Midbrain (tissue), 1 donor: ENCODE data around the gene AJM1.
"Not testable (repeated sequence)": the region's sequence is repeated elsewhere in the genome, so short reads cannot be mapped to it uniquely, and the experiment has no call there.

Source experiments
- DNase-seq: peaks from one replicate; lab custom pipeline; 2025; lab: John Stamatoyannopoulos, UW

Gene AJM1

DNA sequence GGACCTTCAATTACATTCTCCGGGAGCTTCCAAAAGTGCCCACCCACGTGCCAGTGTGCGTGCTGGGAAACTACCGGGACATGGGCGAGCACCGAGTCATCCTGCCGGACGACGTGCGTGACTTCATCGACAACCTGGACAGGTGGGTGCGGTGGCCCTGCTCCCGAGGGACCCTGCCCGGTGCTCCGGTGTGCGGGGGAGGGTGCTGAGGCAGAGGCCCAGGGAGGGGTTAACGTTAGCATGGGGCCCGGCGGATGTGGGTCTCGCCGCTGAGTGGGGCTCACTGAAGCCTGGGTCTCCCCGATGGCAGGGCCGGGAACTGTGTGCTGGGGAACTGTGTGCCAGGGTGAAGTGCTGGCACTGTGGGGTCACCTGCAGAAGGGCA is 10.6 kb upstream of the AJM1 start:
- DNase-seq, result no peak

DNA sequence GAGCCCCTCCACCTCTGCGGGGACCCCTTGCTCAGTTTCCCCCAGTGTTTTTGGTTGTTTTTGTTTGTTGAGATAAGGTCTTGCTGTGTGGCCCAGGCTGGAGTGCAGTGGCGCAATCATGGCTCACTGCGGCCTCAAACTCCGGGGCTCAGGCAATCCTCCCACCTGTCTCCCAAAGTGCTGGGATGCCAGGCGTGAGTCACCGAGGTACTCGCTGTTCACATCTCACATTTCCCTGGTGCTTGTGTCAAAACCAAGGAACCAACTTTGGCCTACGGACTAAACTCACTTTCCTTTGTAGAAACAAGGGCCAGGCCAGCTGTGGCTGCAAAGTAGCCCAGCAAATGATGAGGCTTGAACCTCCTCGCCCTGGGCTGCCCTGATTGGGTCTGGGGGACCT is 9.7 kb upstream of the AJM1 start:
- DNase-seq, result no peak

GRCh38 chr9:136833381-136834048 is 8.8 kb upstream of the AJM1 start:
- DNase-seq, result not testable (repeated sequence)

DNA sequence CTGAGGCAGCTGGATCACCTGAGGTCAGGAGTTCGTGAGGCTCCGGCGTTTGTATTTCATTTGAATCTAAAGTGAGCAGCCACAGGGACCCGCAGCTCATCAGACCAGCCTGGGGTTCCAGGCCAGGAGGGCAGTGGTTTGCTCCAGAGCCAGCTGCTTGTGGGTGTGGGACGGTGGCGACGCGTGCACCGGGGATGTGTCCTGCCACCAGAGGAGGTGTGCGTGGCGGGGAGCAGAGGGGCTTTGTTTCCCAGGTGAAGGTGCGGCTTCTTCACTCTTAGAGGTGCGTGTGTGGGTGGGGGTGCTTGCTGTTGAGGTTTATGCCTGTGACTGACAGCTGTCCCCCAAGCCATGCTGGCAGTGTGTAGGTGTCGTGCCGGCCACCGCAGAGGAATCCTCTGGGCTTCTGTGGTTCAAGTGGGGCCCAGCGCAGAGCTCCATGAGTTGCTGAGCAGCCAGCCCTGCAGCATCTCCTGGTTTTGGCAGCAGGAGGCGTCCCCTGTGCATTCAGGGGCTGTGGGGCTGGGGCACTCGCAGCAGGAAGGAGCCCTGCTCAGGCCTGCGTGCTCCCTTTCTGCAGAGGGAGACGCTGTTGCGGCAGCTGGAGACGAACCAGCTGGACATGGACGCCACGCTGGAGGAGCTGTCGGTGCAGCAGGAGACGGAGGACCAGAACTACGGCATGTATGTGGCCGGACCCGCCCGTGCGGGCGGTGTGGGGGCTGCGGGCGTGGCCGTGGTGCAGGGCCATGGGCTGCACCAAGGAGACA is 6.9 kb upstream of the AJM1 start:
- DNase-seq, result no peak

DNA sequence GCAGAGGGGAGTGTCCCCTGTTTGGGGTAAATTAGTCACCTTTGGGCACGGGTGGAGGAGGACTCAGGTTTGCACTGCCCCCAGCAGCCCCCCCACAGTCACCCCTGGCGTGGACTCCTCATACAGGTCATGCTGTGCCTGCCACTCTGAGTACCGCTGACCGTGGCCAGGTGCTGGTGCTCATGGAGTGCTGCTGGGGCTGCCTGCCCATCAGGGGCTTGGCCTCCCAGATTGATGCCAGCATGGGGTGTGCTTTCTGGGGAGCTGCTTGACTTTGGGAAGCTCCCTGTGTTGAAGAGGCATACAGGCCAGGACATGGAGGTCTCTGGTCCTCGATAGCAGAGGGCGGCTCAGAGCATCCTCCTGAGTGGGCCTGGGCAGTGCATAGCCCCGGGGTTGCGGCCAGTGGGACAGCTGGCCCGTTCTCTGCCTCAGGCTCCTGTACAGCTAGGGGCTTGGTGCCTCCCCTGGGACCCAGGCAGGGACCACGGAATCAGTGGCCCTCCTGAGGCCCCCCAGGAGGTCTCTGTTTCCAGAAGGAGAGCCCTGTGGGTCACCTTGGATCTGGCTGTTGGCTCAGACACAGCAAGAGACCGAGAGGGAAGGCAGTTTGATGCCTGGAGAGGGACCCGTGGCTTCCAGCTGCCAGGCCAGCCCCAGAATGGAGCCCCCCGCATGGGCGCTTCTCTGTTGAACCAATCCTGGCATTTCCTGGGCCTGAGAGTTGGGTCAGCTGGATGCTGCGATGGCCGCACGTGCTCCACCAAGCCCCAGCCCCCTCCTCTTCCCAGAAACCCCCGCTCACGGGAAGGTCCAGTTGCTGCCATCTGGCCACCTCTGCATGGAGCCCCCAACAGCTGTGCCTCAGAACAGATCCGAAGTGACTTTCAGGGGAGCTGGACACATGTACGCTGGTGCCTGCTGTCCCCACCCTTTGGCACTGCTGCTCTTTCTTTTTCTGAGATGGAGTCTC is 6.1 kb upstream of the AJM1 start:
- DNase-seq, result no peak

DNA sequence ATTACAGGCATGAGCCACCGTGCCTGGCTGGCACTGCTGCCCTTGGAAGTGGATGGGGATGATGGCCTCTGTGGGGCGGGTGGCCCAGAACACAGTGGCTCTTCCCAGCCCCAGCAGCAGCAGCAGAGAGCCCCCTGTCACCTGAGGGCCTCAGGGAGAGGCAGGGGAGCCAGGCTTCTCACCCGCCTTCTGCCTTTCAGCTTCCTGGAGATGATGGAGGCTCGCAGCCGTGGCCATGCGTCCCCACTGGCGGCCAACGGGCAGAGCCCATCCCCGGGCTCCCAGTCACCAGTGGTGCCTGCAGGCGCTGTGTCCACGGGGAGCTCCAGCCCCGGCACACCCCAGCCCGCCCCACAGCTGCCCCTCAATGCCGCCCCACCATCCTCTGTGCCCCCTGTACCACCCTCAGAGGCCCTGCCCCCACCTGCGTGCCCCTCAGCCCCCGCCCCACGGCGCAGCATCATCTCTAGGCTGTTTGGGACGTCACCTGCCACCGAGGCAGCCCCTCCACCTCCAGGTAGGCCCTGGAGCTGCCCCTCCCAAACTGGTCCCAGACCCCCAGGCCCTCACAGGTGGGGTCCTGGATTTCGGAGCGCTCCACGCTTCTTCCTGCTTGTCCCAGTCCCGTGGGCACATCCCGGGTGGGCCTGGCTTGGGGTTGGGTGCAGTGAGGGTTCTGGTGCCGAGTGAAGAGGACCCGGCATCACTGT is 5.0 kb upstream of the AJM1 start:
- no peak for DNase-seq

DNA sequence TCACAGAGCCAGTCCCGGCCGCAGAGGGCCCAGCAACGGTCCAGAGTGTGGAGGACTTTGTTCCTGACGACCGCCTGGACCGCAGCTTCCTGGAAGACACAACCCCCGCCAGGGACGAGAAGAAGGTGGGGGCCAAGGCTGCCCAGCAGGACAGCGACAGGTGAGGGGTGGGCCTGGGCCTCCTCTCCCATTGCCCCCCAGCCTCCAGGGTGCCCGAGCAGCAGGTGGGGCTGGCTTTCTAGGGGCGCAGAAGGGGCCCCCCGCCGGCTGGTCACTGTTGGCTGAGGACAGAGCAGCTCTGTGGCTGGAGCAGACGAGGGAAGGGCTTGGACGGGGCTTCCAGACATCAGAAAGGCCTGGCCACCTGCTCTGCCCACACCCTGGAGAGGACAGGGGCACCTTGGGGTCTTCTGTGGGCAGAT is 4.4 kb upstream of the AJM1 start:
- DNase-seq, result not testable (repeated sequence)

- no peak for DNase-seq
These were observed 3.7 kb upstream of the AJM1 start for GRCh38 chr9:136838314-136839228.

GRCh38 chr9:136839229-136840139 is 2.8 kb upstream of the AJM1 start:
- no peak for DNase-seq

DNA sequence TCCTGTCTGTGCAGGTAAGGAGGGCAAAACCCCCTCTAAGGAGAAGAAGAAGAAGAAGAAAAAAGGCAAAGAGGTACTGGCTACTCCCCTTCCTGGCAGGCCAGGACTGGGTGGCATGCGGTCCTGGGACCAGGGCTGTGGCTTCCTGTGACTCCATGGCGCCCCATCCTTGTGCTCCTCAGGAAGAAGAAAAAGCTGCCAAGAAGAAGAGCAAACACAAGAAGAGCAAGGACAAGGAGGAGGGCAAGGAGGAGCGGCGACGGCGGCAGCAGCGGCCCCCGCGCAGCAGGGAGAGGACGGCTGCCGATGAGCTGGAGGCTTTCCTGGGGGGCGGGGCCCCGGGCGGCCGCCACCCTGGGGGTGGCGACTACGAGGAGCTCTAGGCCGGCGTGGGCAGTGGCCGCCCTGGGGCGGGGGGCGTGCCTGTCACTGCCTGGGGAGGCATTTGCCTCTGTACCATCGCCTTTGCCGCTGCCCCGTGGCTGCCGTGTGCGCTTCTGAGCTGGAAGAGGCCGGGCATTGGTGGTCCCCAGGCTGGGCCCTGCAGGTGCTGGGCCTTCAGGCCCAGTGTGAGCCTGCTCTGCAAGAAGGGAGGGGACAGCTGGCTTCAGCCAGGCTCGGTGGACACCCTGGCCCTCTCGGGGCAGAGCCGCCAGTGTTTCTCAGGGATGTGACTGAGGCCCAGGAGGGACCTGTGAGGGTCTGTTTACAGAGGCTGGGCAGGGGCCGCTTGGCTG is 2.0 kb upstream of the AJM1 start:
- no peak for DNase-seq

GRCh38 chr9:136840877-136841645 is 1.2 kb upstream of the AJM1 start:
- DNase-seq, result peak; percentile 79

- DNase-seq, result not testable (repeated sequence)
These were observed 465 bp upstream of the AJM1 start for GRCh38 chr9:136841646-136842379.

DNA sequence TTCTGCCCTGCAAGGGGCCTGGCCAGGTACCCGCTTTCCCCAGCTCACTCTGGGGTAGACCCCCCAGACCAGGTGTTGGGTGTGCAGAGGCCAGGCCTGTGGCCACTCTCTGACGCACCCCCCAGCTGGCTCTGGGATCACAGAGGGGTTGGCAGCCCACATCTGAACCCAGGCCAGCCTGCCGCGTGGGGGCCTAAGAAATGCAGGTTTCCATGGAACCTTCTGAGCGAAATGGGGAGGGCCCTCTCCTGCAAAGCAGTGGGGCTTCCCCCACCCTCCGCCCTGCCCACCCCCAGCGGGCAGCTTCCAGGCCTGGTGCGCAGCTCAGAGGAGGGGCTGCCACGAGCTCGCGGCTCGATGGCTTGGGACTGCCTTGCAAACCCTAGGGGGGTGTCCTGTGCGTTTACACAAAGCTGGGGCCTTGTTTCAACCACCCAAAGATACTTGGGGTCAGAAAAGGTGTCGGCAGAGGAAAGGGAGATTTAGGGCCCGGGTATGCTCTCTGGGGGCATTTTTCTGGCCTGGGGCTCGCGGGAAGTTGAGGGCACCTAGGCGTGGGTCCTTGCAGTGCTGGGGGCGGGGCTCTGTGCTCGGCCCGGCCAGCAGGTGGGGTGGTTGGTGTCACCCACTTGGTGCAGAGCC is 1.0 kb downstream of the AJM1 start:
- DNase-seq, result peak; percentile 35

- DNase-seq, result peak; percentile 22
These were observed 1.8 kb downstream of the AJM1 start for GRCh38 chr9:136843801-136844740.

DNA sequence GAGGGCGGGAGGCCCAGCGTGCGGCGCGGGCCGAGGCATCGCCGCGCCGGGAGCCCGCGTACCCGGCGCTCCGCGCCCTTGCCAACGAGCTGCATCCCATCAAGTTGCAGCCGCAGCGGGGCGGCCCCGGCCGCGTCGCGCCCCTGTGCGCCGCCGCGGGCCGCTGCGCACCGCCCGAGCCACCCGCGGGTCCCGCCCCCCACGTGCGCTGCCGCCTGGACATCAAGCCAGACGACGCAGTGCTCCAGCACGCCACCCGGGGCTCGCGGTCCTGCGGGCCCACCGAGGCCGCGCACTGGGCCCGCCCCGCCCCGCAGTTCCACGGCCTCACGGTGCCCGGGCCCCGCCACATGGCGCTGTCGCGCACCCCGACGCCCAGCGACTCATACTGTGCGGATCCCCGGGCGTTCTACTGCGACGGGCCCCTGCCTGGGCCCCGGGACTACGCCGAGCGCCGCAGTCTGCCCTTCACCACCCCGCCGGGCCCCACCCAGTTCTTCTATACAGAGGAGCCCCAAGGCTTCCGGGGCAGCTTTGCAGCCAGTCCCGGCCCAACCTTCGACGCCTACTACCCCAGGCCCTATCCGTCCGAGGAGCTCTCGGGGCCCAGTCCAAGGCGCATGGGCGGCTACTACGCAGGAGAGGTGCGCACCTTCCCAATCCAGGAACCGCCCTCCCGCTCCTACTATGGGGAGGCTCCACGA is 2.6 kb downstream of the AJM1 start:
- DNase-seq, result no peak
